Measurements from ENCODE around the gene ADK. TPM values are rescaled to one million over a fixed set of nuclear protein-coding genes. Genes with fewer than 3 reads are reported as not detected.

ADK gene
- polyA plus RNA-seq, 12 donors, result 28.2 to 42.0 (median 36.5) TPM; not detected in 1

- no peak for DNase-seq
Measured at GRCh38 chr10:74599672-74600071, 448.7 kb downstream of the ADK start.

- DNase-seq, result no peak
Measured at GRCh38 chr10:74600170-74600569, 449.1 kb downstream of the ADK start.

GRCh38 chr10:74602576-74602975, 451.6 kb downstream of the ADK start:
- DNase-seq, result no peak

GRCh38 chr10:74610299-74610698, 459.3 kb downstream of the ADK start:
- no peak for DNase-seq

- no peak for DNase-seq
Measured at GRCh38 chr10:74612195-74612594, 461.2 kb downstream of the ADK start.

GRCh38 chr10:74620626-74621025, 469.6 kb downstream of the ADK start:
- no peak for DNase-seq

GRCh38 chr10:74623786-74624185, 472.8 kb downstream of the ADK start:
- DNase-seq, result peak; percentile 26

- DNase-seq, result no peak
Measured at GRCh38 chr10:74624501-74624900, 473.5 kb downstream of the ADK start.

DNA sequence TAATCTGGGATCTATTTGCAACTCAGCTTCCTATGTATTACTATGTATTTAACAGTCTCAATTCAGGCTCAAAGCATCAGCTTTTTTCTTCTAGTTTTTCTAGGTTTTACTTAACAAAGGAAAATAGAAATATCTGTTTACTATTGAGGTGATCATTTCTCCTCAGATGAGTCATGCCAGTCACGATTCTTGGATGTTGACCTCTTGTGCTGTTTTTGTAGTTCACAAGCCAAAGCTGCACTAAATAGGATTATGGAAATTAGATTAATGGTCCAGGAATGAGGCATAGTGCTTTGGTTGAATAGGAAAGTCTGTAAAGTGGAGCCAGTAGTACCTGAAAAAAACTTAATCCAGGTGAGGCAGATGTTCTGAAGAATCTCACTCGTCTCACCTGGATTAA, 477.1 kb downstream of the ADK start:
- DNase-seq, result no peak

- DNase-seq, result no peak
Measured at GRCh38 chr10:74634995-74635536, 484.0 kb downstream of the ADK start.

DNA sequence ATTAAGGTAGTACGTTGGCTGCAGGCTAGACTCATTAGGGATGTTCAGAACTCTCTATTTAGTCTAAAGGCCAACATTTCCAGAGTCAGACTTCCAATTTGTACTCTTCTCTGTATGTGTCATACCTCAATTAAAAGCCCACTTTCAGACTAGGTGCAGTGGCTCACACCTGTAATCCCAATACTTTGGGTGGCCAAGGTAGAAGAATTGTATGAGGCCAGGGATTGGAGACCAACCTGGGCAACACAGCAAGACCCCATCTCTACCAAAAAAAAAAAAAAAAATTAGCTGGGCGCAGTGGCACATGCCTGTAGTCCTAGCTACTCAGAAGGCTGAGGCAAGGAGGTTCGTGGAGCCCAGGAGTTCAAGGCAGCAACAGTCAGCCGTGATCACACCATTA, 484.6 kb downstream of the ADK start:
- no peak for DNase-seq

DNA sequence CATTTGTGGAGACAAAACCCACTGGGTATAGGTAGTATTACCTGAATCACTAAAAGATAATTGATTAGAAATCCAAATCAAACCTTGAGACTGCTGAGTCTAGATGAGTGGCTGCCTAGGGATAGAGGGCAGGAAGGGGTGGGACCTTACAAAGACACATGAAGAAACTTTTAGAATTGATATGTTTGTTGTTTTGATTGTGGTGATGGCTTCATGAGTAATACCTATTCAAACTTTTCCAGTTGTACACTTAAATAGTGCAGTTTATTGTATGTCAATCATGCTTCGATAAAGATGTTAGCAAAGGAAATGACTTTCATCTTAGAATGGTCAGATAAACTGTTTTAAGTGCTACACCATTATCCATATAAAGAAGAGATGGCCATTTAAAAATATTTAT, 486.7 kb downstream of the ADK start:
- no peak for DNase-seq

GRCh38 chr10:74640134-74640921, 489.3 kb downstream of the ADK start:
- DNase-seq, result peak; percentile 9

DNA sequence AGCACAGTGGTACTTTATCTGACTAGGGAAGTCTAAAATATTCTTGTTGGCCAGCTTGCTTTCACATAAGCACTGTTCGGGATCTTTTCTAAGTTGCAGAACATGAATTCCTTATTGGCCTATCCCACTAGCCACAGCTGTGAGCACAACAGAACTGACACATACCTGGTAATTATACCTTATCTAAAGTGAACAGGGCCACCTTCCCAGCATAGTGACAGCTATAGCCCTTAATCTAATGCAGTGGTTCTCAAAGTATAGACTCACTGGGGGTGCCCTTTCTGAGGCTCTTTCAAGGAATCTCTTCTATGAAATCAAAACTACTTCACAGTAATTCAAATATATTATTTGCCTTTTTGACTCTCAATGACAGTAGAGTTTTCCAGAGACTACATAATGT, 490.6 kb downstream of the ADK start:
- DNase-seq, result no peak

GRCh38 chr10:74642901-74643595, 492.0 kb downstream of the ADK start:
- no peak for DNase-seq

DNA sequence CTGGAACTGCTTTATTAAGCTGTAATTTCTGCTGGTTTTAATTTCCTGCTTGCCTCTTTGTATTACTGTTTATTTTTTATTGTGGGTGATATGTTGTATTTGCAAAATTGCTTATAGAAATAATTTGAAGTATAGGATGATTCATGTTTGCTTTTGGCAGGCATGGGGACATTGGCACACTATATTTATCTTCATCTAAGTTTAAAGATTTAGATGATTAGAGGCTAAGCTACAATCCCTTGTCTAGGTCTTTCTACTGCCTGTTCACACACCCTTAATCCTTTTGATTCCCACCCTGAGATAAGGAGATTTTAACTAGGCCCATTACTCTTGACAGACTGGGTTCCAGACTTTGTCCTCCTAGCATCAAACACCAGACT, 492.6 kb downstream of the ADK start:
- DNase-seq, result no peak

DNA sequence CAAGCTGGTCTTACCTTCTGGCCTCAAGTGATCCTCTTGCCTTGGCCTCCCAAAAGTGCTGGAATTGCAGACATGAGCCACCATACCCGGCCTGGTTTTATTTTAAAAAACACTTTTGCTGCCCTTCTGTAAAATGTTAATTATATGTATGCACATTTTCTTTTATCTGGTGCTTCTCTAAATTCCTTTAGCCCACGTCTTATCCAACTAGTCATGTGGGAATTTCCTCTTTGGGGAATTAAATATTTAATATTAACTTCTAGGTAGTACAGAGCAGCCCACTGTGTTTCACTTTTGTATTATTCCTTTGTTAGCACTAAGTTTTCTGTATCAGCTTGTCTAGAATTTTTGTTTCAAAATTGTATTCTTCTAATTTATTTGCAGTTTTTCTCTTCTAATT, 493.7 kb downstream of the ADK start:
- no peak for DNase-seq

GRCh38 chr10:74645692-74646091, 494.7 kb downstream of the ADK start:
- DNase-seq, result no peak

DNA sequence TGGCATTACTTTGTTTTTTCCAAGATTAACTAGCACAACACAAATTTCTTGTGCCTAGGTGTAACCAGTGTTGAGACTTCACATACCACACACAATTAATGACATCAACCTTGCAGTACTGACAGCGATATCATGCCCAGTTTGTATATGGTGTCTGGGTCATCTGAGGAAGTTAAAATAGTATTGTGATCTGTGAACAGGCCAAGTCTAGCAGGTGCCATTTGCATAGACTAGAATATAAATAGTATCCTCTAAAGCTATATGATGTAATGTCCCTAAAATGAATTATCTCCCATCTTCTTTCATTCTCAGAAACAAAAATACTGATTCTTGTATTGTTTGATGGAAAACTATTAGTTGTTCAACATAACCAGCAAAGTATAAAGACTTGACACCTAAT, 499.6 kb downstream of the ADK start:
- DNase-seq, result no peak

- no peak for DNase-seq
Measured at GRCh38 chr10:74651565-74651964, 500.5 kb downstream of the ADK start.

GRCh38 chr10:74652664-74653063, 501.6 kb downstream of the ADK start:
- DNase-seq, result no peak

- no peak for DNase-seq
Measured at GRCh38 chr10:74658511-74658910, 507.5 kb downstream of the ADK start.

- no peak for DNase-seq
Measured at GRCh38 chr10:74662635-74663034, 511.6 kb downstream of the ADK start.

Data from muscle of arm (tissue), 12 donors.